ENCODE data around the gene IRX5.

IRX5 gene

GRCh38 chr16:54912720-54913119, 17.9 kb upstream of the IRX5 start:
- Histone ChIP-seq H3K27me3 (ENCODE audit: control insufficient read depth in 1 of 2, insufficient read depth in 2 of 2, low read length in 2 of 2) (peaks cover 3% of the 10 kb centered on the region in 2 donors), H3K9me3 (ENCODE audit: control insufficient read depth in 2 of 2, low read length in 2 of 2) (no peaks in the 10 kb centered on the region), H3K4me3 (ENCODE audit: low read length in 2 of 2) (no peak overlapping the region), H3K36me3 (ENCODE audit: control insufficient read depth in 2 of 2, insufficient read depth in 2 of 2, low read length in 2 of 2) (no peaks in the 10 kb centered on the region), H3K9ac (ENCODE audit: low read length in 2 of 2) (no peak overlapping the region), H3K27ac (ENCODE audit: low read length) (no peak overlapping the region), H3K4me1 (ENCODE audit: control insufficient read depth, insufficient read depth, low read length) (no peaks in the 10 kb centered on the region)

DNA sequence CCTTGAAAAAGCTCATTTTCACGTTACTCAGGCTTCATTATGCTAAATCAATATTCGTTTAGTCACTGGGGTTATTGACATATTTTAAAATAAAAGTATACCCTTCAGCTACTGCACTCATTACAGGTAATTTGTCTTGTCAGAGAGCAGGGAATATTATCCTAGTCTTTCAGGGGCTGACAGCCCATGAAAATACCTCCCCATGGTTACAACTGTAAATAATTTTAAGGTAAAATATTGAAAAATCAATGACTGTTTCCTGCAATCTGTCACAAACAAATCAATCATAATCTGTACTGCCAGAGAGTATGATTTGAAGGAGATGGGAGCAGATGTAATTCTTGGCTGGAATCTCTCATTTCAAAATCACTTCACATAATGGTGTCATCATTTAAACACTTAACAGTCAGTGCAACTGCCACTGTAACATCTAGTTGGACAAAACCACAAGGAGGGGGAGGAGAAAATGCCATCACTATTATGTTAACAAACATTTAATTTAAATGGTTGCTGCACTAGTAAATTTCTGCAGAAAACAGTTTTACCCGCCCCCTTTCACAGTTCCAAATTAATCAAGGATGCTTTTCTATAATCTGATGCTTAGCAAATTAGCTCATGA, 9.3 kb upstream of the IRX5 start:
- H3K36me3 ChIP-seq (ENCODE audit: control insufficient read depth in 2 of 2, insufficient read depth in 2 of 2, low read length in 2 of 2): no peaks in the 10 kb centered on the region
- H3K27ac ChIP-seq (ENCODE audit: low read length): no peak overlapping the region
- H3K4me1 ChIP-seq (ENCODE audit: control insufficient read depth, insufficient read depth, low read length): no peaks in the 10 kb centered on the region
- no peaks in the 10 kb centered on the region for H3K9me3 ChIP-seq (ENCODE audit: control insufficient read depth in 2 of 2, low read length in 2 of 2)
- no peak overlapping the region for H3K9ac ChIP-seq (ENCODE audit: low read length in 2 of 2)
- peaks cover 15 to 47% of the 10 kb centered on the region in 2 donors for H3K27me3 ChIP-seq (ENCODE audit: control insufficient read depth in 1 of 2, insufficient read depth in 2 of 2, low read length in 2 of 2)
- no peak overlapping the region for H3K4me3 ChIP-seq (ENCODE audit: low read length in 2 of 2)

GRCh38 chr16:54923055-54923473, 7.6 kb upstream of the IRX5 start:
- Histone ChIP-seq H3K27ac (ENCODE audit: low read length) (no peak overlapping the region), H3K36me3 (ENCODE audit: control insufficient read depth in 2 of 2, insufficient read depth in 2 of 2, low read length in 2 of 2) (no peaks in the 10 kb centered on the region), H3K9me3 (ENCODE audit: control insufficient read depth in 2 of 2, low read length in 2 of 2) (no peaks in the 10 kb centered on the region), H3K27me3 (ENCODE audit: control insufficient read depth in 1 of 2, insufficient read depth in 2 of 2, low read length in 2 of 2) (peaks cover 32 to 62% of the 10 kb centered on the region in 2 donors), H3K4me3 (ENCODE audit: low read length in 2 of 2) (no peak overlapping the region), H3K4me1 (ENCODE audit: control insufficient read depth, insufficient read depth, low read length) (no peaks in the 10 kb centered on the region), H3K9ac (ENCODE audit: low read length in 2 of 2) (no peak overlapping the region)

DNA sequence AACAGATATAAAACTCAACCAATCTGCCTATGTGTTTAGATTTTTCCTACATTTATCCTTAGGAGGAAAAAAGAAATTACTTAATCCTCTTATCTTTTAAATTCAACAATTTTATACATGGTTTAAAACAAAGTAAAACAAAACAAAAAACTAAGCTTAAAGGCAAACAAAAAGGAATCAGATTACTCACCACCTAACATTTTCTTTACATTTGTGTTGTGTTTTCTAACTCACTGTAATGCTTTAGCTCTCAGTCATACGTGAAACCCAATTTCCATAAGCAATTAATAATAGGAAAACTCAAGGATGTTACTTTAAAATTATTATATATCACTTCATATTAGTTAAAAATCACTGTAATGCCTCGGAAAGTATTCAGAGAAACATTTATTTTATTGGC, 6.7 kb upstream of the IRX5 start:
- Histone ChIP-seq H3K27ac (ENCODE audit: low read length) (no peak overlapping the region), H3K4me3 (ENCODE audit: low read length in 2 of 2) (no peak overlapping the region), H3K9ac (ENCODE audit: low read length in 2 of 2) (no peak overlapping the region), H3K9me3 (ENCODE audit: control insufficient read depth in 2 of 2, low read length in 2 of 2) (no peaks in the 10 kb centered on the region), H3K4me1 (ENCODE audit: control insufficient read depth, insufficient read depth, low read length) (no peaks in the 10 kb centered on the region), H3K27me3 (ENCODE audit: control insufficient read depth in 1 of 2, insufficient read depth in 2 of 2, low read length in 2 of 2) (peaks cover 33 to 67% of the 10 kb centered on the region in 2 donors), H3K36me3 (ENCODE audit: control insufficient read depth in 2 of 2, insufficient read depth in 2 of 2, low read length in 2 of 2) (no peaks in the 10 kb centered on the region)

GRCh38 chr16:54926166-54926838, 4.4 kb upstream of the IRX5 start:
- Histone ChIP-seq H3K4me1 (ENCODE audit: control insufficient read depth, insufficient read depth, low read length) (peaks cover 15% of the 10 kb centered on the region), H3K9ac (ENCODE audit: low read length in 2 of 2) (no peak overlapping the region), H3K27me3 (ENCODE audit: control insufficient read depth in 1 of 2, insufficient read depth in 2 of 2, low read length in 2 of 2) (peaks cover 36 to 77% of the 10 kb centered on the region in 2 donors), H3K4me3 (ENCODE audit: low read length in 2 of 2) (no peak overlapping the region), H3K36me3 (ENCODE audit: control insufficient read depth in 2 of 2, insufficient read depth in 2 of 2, low read length in 2 of 2) (no peaks in the 10 kb centered on the region), H3K9me3 (ENCODE audit: control insufficient read depth in 2 of 2, low read length in 2 of 2) (no peaks in the 10 kb centered on the region), H3K27ac (ENCODE audit: low read length) (no peak overlapping the region)

GRCh38 chr16:54927125-54928015, 3.3 kb upstream of the IRX5 start:
- H3K27ac ChIP-seq (ENCODE audit: low read length): no peak overlapping the region
- H3K4me3 ChIP-seq (ENCODE audit: low read length in 2 of 2): no peak overlapping the region
- H3K36me3 ChIP-seq (ENCODE audit: control insufficient read depth in 2 of 2, insufficient read depth in 2 of 2, low read length in 2 of 2): no peaks in the 10 kb centered on the region
- H3K9me3 ChIP-seq (ENCODE audit: control insufficient read depth in 2 of 2, low read length in 2 of 2): no peaks in the 10 kb centered on the region
- peaks cover 46 to 83% of the 10 kb centered on the region in 2 donors for H3K27me3 ChIP-seq (ENCODE audit: control insufficient read depth in 1 of 2, insufficient read depth in 2 of 2, low read length in 2 of 2)
- no peak overlapping the region for H3K9ac ChIP-seq (ENCODE audit: low read length in 2 of 2)
- H3K4me1 ChIP-seq (ENCODE audit: control insufficient read depth, insufficient read depth, low read length): peaks cover 22% of the 10 kb centered on the region

DNA sequence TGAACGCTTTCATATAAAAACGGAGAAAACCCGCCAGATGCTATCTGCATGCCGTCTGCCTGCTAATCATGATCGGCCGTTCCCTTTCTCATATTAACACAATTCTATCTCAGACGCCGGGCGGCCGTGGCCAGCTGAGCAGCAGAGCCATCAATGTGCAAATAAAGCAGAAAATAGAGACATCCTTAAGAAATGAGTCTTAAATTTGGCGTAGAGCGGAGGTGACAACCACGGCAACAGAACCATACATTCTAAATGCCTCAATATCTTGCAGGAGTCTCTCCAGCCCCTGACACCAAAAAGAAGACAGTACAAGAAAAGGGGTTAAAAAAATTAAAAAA, 2.7 kb upstream of the IRX5 start:
- H3K4me1 ChIP-seq (ENCODE audit: control insufficient read depth, insufficient read depth, low read length): peaks cover 22% of the 10 kb centered on the region
- no peaks in the 10 kb centered on the region for H3K9me3 ChIP-seq (ENCODE audit: control insufficient read depth in 2 of 2, low read length in 2 of 2)
- H3K27me3 ChIP-seq (ENCODE audit: control insufficient read depth in 1 of 2, insufficient read depth in 2 of 2, low read length in 2 of 2): peaks cover 49 to 85% of the 10 kb centered on the region in 2 donors
- H3K27ac ChIP-seq (ENCODE audit: low read length): no peak overlapping the region
- H3K36me3 ChIP-seq (ENCODE audit: control insufficient read depth in 2 of 2, insufficient read depth in 2 of 2, low read length in 2 of 2): no peaks in the 10 kb centered on the region
- no peak overlapping the region for H3K4me3 ChIP-seq (ENCODE audit: low read length in 2 of 2)
- H3K9ac ChIP-seq (ENCODE audit: low read length in 2 of 2): no peak overlapping the region

DNA sequence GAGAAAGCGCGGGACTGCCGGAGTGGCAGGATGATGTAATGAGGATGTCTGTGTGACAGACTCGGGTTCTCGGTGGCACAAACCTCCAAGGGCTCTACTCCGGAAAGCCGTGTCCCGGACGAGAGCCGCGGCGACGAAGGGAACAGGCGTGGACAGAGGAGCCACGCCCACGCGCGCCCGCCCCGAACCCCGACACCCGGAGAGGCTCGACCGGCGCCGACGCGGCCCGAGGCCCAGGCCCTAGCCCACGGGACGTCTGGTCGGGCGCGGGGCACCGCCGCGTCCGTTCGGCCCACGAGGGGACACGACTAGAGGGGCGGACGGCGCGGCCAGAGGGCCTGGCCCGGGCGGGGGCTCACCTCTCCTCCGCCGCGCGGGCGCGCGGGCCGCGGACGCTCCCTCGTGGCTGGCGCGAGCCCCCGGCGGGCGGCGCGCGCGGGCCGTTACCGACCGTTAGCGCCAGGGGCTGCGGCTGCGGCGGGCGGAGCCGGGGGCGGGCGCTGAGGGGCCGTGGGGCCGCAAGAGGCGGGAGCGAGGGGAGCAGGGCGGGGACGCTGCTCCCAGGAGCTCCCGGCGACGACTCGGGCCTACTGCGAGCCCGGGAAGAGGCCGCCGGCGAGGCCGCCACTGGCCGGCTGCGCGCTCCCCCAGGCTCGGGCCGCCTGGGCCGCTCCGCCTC, 2.1 kb upstream of the IRX5 start:
- H3K9me3 ChIP-seq (ENCODE audit: control insufficient read depth in 2 of 2, low read length in 2 of 2): no peaks in the 10 kb centered on the region
- H3K36me3 ChIP-seq (ENCODE audit: control insufficient read depth in 2 of 2, insufficient read depth in 2 of 2, low read length in 2 of 2): no peaks in the 10 kb centered on the region
- H3K9ac ChIP-seq (ENCODE audit: low read length in 2 of 2): no peak overlapping the region
- peaks cover 50 to 85% of the 10 kb centered on the region in 2 donors for H3K27me3 ChIP-seq (ENCODE audit: control insufficient read depth in 1 of 2, insufficient read depth in 2 of 2, low read length in 2 of 2)
- no peak overlapping the region for H3K27ac ChIP-seq (ENCODE audit: low read length)
- peaks cover 23% of the 10 kb centered on the region for H3K4me1 ChIP-seq (ENCODE audit: control insufficient read depth, insufficient read depth, low read length)
- peak overlapping the region in 1 of 2 donors; percentile 75 for H3K4me3 ChIP-seq (ENCODE audit: low read length in 2 of 2)

DNA sequence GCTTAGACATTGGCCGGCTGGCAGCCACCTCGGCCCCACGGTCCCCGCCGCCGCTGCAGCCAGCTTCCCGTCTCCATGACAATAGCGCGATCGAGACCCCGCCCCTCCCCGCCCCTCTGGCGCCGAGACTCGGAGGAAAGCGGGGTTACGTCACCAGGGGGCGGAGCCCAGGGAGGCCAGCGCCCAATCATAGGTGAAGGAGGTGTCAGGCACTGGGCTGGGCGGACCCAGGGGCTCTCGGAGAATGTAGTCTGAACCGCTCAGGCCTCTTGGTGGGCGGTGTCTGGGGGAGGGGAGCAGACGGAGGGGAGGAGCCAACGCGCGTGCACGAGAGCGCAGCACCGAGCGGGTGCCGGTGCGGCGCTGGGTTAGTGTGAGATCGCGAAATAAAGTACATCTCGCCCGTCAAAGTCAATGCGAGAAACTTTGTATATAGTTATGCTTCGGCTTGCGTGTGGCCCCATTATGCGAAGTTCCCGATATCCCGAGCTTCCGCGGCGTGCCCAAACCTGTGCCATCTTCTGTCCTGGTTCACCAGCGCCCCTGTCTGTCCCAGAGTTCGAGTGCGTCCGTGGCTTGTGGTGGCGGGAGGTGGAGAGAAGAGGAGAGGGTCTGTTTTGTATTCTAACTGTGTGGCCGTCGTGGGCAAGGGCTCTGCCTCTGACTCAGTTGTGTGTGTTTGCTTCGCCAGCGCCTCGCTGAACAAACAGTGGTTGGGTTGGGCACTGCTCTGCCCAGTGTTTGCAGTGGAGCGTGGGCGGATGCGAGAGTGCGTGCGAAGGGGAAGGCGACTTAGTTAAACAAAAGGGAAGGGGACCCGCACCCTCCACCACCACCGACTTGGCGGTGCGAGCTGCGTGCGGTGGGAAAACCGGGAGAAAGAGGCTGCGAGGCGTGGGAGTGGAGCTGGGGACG, 1.3 kb upstream of the IRX5 start:
- peaks cover 57 to 85% of the 10 kb centered on the region in 2 donors for H3K27me3 ChIP-seq (ENCODE audit: control insufficient read depth in 1 of 2, insufficient read depth in 2 of 2, low read length in 2 of 2)
- H3K27ac ChIP-seq (ENCODE audit: low read length): no peak overlapping the region
- no peak overlapping the region for H3K9ac ChIP-seq (ENCODE audit: low read length in 2 of 2)
- H3K36me3 ChIP-seq (ENCODE audit: control insufficient read depth in 2 of 2, insufficient read depth in 2 of 2, low read length in 2 of 2): no peaks in the 10 kb centered on the region
- H3K4me1 ChIP-seq (ENCODE audit: control insufficient read depth, insufficient read depth, low read length): peaks cover 24% of the 10 kb centered on the region
- no peaks in the 10 kb centered on the region for H3K9me3 ChIP-seq (ENCODE audit: control insufficient read depth in 2 of 2, low read length in 2 of 2)
- peak overlapping the region; percentile 64 to 75 for H3K4me3 ChIP-seq (ENCODE audit: low read length in 2 of 2)

DNA sequence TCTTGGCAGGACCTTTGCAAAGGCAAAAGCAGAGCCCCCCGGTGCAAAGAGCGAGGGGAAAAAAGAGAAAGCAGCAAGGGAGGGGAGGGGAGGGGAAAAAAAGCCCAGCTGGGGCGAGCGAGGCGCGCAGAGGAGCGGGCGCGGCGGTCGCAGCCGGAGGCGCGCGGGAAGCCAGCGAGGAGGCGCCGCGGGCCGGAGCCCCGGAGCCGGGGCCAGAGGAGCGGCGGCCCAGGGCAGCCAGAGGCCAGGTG, 129 bp downstream of the IRX5 start:
- Histone ChIP-seq H3K27ac (ENCODE audit: low read length) (no peak overlapping the region), H3K4me3 (ENCODE audit: low read length in 2 of 2) (peak overlapping the region; percentile 64 to 75), H3K27me3 (ENCODE audit: control insufficient read depth in 1 of 2, insufficient read depth in 2 of 2, low read length in 2 of 2) (peaks cover 65 to 86% of the 10 kb centered on the region in 2 donors), H3K4me1 (ENCODE audit: control insufficient read depth, insufficient read depth, low read length) (peaks cover 24% of the 10 kb centered on the region), H3K9ac (ENCODE audit: low read length in 2 of 2) (no peak overlapping the region), H3K9me3 (ENCODE audit: control insufficient read depth in 2 of 2, low read length in 2 of 2) (no peaks in the 10 kb centered on the region), H3K36me3 (ENCODE audit: control insufficient read depth in 2 of 2, insufficient read depth in 2 of 2, low read length in 2 of 2) (no peaks in the 10 kb centered on the region)

Data from stomach smooth muscle (tissue), 2 donors.